GM12875 (cell line): ENCODE data around the gene SHISAL2A.

Source experiments
- H3K4me3 ChIP-seq: one replicate; pipeline ENCODE4 v1.5.1; 2011; ENCODE audit warnings: low read depth, low read length, control low read depth
- CTCF ChIP-seq: IDR thresholded peaks from 2 replicates; pipeline ENCODE4 v1.5.1; 2011; ENCODE audit warnings: low read depth, mild to moderate bottlenecking, control low read depth, inconsistent platforms, low read length, moderate library complexity, borderline replicate concordance; ENCODE audit not compliant: insufficient read depth

SHISAL2A gene

GRCh38 chr1:52631759-52632331 is 1.1 kb upstream of the SHISAL2A start:
- H3K4me3 ChIP-seq = no peak overlapping the region
- TF ChIP-seq CTCF = no peak

DNA sequence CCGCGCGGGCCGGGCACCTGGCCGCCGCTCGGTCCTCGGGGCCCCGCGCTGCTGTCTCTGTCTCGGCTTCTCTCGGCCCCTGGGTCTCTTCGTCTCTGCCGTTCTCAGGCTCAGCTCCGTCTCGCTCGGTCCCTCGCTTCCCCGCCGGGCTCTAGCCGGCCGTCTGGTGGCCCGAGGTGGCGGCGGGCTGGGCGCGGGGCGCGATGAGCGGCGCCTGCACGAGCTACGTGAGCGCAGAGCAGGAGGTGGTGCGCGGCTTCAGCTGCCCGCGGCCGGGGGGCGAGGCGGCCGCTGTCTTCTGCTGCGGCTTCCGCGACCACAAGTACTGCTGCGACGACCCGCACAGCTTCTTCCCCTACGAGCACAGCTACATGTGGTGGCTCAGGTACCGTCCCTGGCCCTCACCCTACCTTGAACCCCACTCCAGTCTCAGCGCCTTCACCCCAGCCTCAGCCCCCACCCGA is 355 bp downstream of the SHISAL2A start:
- H3K4me3 ChIP-seq = peak overlapping the region; percentile 36
- no peak for TF ChIP-seq CTCF

GRCh38 chr1:52634111-52634510 is 1.1 kb downstream of the SHISAL2A start:
- no peak for TF ChIP-seq CTCF
- no peak overlapping the region for H3K4me3 ChIP-seq

GRCh38 chr1:52635321-52636089 is 2.5 kb downstream of the SHISAL2A start:
- TF ChIP-seq CTCF = no peak
- H3K4me3 ChIP-seq = no peak overlapping the region

DNA sequence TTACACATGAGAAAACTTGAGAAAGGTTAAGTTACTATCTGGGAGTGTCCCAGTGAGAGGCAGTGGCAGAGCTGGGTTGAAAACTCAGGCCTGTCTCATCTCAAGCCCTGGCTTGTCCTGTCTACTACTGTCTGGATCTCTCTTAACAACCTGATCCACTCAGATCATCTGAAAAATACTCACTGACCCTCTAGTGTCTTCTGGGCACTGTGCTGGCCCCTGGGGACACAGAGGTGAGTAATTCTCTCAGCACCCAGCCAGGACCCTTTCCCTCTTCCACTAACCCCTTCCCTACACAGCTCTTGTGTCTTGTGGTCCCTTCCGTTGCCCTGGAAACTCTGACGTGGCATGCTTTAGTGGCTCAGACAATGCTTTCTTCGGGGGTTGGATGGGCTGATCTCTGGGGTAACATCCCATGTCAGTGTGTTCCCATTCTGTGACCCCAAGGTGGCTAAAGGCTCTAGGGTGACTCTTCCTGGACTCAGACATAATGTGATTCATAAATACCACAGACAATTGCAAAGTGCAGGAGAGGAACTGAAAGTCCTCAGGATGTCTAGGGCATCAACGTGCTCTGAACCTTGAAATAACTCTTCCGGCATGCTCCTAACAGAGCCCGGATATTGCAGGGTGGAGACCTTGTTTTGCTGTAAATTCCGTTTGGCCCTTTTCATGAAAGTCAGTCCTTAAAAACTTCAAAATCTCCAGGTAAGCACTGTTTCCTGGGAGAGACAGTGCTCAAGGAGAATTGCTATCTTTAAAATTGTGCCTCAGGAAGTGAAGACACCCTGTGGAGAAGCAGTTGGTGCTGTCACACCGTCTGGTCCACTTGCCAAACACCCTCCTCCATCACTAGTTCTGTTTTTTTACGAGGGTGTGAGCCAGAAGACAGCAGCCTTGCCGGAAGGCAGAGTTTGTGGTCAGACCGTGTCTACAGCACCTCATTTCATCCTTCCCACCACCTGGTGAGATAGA is 4.0 kb downstream of the SHISAL2A start:
- TF ChIP-seq CTCF = no peak
- no peak overlapping the region for H3K4me3 ChIP-seq

GRCh38 chr1:52637946-52638345 is 5.0 kb downstream of the SHISAL2A start:
- TF ChIP-seq CTCF = no peak
- H3K4me3 ChIP-seq = no peak overlapping the region

DNA sequence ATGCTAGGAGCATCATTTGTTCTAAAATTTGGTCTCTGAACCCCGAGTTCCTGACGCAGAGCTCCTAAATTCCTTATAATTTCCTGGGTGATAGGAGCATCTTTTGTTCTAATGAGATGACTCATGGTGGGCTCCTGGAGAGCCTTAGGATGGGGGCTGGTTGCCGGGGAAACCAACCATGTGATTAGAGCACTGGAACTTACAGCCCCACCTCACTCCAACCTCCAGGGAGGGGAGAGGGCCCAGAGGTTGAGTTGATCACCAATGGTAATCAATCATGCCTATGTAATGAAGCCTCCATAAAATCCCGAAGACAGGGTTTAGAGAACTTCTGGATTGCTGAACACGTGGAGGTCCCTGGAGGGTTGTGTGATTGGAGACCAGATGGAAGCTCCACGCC is 7.7 kb downstream of the SHISAL2A start:
- H3K4me3 ChIP-seq = no peak overlapping the region
- no peak for TF ChIP-seq CTCF
